ENCODE measurements around the gene PLCL1.

GRCh38 chr2:198175271-198175670 lies 370.9 kb downstream of the PLCL1 start:
- TF ChIP-seq, protein P1, sequence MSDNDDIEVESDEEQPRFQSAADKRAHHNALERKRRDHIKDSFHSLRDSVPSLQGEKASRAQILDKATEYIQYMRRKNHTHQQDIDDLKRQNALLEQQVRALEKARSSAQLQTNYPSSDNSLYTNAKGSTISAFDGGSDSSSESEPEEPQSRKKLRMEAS (IDR thresholded peaks at IDR 0.05; ENCODE audit: low read depth, low read length), result no peak
- TF ChIP-seq PML (IDR thresholded peaks at IDR 0.05; ENCODE audit: low read length), result no peak
- no peak for TF ChIP-seq REST (IDR thresholded peaks at IDR 0.05; ENCODE audit: low read depth, low read length)
- TF ChIP-seq, protein P2, sequence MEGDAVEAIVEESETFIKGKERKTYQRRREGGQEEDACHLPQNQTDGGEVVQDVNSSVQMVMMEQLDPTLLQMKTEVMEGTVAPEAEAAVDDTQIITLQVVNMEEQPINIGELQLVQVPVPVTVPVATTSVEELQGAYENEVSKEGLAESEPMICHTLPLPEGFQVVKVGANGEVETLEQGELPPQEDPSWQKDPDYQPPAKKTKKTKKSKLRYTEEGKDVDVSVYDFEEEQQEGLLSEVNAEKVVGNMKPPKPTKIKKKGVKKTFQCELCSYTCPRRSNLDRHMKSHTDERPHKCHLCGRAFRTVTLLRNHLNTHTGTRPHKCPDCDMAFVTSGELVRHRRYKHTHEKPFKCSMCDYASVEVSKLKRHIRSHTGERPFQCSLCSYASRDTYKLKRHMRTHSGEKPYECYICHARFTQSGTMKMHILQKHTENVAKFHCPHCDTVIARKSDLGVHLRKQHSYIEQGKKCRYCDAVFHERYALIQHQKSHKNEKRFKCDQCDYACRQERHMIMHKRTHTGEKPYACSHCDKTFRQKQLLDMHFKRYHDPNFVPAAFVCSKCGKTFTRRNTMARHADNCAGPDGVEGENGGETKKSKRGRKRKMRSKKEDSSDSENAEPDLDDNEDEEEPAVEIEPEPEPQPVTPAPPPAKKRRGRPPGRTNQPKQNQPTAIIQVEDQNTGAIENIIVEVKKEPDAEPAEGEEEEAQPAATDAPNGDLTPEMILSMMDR (IDR thresholded peaks at IDR 0.05 in 2 of 3, conservative IDR thresholded peaks at IDR 0.05 in 1 of 3; ENCODE audit: control insufficient read depth in 2 of 3, extremely low read depth in 1 of 3, insufficient read depth in 1 of 3, low read depth in 3 of 3, low read length in 3 of 3), result no peak
- no peak for TF ChIP-seq ZBTB40 (IDR thresholded peaks at IDR 0.05; ENCODE audit: borderline replicate concordance)
- TF ChIP-seq POLR2AphosphoS5 (IDR thresholded peaks at IDR 0.05; ENCODE audit: low read length), result no peak
- TF ChIP-seq, protein P3, sequence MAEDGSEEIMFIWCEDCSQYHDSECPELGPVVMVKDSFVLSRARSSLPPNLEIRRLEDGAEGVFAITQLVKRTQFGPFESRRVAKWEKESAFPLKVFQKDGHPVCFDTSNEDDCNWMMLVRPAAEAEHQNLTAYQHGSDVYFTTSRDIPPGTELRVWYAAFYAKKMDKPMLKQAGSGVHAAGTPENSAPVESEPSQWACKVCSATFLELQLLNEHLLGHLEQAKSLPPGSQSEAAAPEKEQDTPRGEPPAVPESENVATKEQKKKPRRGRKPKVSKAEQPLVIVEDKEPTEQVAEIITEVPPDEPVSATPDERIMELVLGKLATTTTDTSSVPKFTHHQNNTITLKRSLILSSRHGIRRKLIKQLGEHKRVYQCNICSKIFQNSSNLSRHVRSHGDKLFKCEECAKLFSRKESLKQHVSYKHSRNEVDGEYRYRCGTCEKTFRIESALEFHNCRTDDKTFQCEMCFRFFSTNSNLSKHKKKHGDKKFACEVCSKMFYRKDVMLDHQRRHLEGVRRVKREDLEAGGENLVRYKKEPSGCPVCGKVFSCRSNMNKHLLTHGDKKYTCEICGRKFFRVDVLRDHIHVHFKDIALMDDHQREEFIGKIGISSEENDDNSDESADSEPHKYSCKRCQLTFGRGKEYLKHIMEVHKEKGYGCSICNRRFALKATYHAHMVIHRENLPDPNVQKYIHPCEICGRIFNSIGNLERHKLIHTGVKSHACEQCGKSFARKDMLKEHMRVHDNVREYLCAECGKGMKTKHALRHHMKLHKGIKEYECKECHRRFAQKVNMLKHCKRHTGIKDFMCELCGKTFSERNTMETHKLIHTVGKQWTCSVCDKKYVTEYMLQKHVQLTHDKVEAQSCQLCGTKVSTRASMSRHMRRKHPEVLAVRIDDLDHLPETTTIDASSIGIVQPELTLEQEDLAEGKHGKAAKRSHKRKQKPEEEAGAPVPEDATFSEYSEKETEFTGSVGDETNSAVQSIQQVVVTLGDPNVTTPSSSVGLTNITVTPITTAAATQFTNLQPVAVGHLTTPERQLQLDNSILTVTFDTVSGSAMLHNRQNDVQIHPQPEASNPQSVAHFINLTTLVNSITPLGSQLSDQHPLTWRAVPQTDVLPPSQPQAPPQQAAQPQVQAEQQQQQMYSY (CRISPR knock-in tag; IDR thresholded peaks at IDR 0.05), result no peak
- no peak for TF ChIP-seq NFYB (IDR thresholded peaks at IDR 0.05; ENCODE audit: insufficient read depth, low read depth, low read length)
